Pancreas (tissue), 10 donors: ENCODE results near the gene DNAJB6. TPM values are rescaled to one million over a fixed set of nuclear protein-coding genes. Genes with fewer than 3 reads are reported as not detected.

Experiments used
- ATAC-seq, 4 donors: fragments of 200-7000 bp; cut with Tn5 transposase; one replicate each; pipeline versions ENCODE4 v1.8.0 to v1.9.1; 2020; ENCODE audit warnings: mild to moderate bottlenecking in 4 of 4, moderate library complexity in 4 of 4
- DNase-seq, 6 donors: peaks; one replicate each; pipeline ENCODE4 v3.0.0-alpha.2; 2020
- FAIRE-seq: peaks from 2 replicates; lab custom pipeline; 2012; peaks lifted over from hg19 to GRCh38; lab: Jason Lieb, UNC
- H3K27ac ChIP-seq, 4 donors: fragments of 200-600 bp; sonication (generic); 1 replicate in 3 of 4; 2 replicates in 1 of 4; pipeline versions ENCODE4 v1.5.0 to v1.8.0; 2020
- H3K27me3 ChIP-seq, 4 donors: fragments of 200-600 bp; one replicate each; pipeline ENCODE4 v1.8.0; 2021
- H3K36me3 ChIP-seq, 3 donors: fragments of 200-600 bp; sonication (generic) in 1 of 3; one replicate each; pipeline versions ENCODE4 v1.5.0 to v1.8.0; 2020 to 2021
- H3K4me1 ChIP-seq, 3 donors: fragments of 200-600 bp; one replicate each; pipeline ENCODE4 v1.8.0; 2021
- H3K4me3 ChIP-seq, 4 donors: fragments of 200-600 bp; sonication (generic) in 2 of 4; one replicate each; pipeline versions ENCODE4 v1.5.0 to v1.8.0; 2020 to 2021
- H3K9me3 ChIP-seq, 4 donors: fragments of 200-600 bp; one replicate each; pipeline ENCODE4 v1.8.0; 2021
- WGBS, 2 donors: extraction: QIAGEN DNeasy Blood & Tissue Kit; methylation state at CpG; one replicate each; pipeline ENCODE4 v1.1.7; 2013; 5-methylcytosine and 5-hydroxymethylcytosine counted together
- intact Hi-C, 3 donors: fragments of 100-400 bp; cut with DNase I; formaldehyde crosslinking; loops; one replicate each; pipeline versions ENCODE4 v1.11.1 to v1.14.2; 2022
- polyA plus RNA-seq, 2 donors: library from polyadenylated mRNA; stranded (reverse); fragments of 200-250 nt; gene quantifications; one replicate each; pipeline ENCODE4 v1.2.3, GENCODE V29; 2013
- total RNA-seq, 6 donors: library from RNA; stranded (reverse); fragmentation: NEBNext Ultra II Directional in 4 of 6; extraction: Animal tissue kit (Norgen Biotek cat#: 25700) in 4 of 6; gene quantifications; one replicate each; pipeline versions ENCODE4 v1.2.1 to v1.2.4, GENCODE V29; 2021 to 2023
- TF ChIP-seq, protein P1 (sequence below), 4 donors: fragments of 200-600 bp; sonication (generic) in 3 of 4; IDR thresholded peaks; one replicate each; pipeline versions ENCODE4 v1.5.0 to v1.8.0; 2021; ENCODE audit warnings: antibody characterized with exemption in 4 of 4
- donor health status: healthy with polysubstance abuse.
- donor health status: DM: no; HTN: no; CAD: no; lungs with moderate emphysema.
- donor health status: DM: no; HTN: no; CAD: no.
- donor health status: control.
- donor health status: control.
- donor health status: Bipolar disorder and iron deficiency.
- donor health status: DM: yes; HTN: yes; CAD: no.
- donor health status: DM: no; HTN: no; CAD: no.
- donor health status: DM: no; HTN: no; CAD: no.
- donor health status: DM: yes; HTN: yes; CAD: no.

DNAJB6 gene
- total and polyA plus RNA-seq, 8 donors: 23.0 to 49.4 (median 32.6) TPM

- 92 to 94% methylated on average over 38 of the region's 38 CpGs for WGBS, 2 donors
- intact Hi-C loops: no loop called here
- H3K27ac ChIP-seq: no peak overlapping the region
- H3K9me3 ChIP-seq: no peaks in the 10 kb centered on the region
- H3K27me3 ChIP-seq: no peaks in the 10 kb centered on the region
- DNase-seq (no peak), ATAC-seq (no peak), FAIRE-seq (no peak)
- H3K36me3 ChIP-seq: peaks cover 0 to 4% (median 0%) of the 10 kb centered on the region in 3 donors
- no peak overlapping the region for H3K4me3 ChIP-seq
- no peaks in the 10 kb centered on the region for H3K4me1 ChIP-seq
- TF ChIP-seq, protein P1, sequence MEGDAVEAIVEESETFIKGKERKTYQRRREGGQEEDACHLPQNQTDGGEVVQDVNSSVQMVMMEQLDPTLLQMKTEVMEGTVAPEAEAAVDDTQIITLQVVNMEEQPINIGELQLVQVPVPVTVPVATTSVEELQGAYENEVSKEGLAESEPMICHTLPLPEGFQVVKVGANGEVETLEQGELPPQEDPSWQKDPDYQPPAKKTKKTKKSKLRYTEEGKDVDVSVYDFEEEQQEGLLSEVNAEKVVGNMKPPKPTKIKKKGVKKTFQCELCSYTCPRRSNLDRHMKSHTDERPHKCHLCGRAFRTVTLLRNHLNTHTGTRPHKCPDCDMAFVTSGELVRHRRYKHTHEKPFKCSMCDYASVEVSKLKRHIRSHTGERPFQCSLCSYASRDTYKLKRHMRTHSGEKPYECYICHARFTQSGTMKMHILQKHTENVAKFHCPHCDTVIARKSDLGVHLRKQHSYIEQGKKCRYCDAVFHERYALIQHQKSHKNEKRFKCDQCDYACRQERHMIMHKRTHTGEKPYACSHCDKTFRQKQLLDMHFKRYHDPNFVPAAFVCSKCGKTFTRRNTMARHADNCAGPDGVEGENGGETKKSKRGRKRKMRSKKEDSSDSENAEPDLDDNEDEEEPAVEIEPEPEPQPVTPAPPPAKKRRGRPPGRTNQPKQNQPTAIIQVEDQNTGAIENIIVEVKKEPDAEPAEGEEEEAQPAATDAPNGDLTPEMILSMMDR (IDR thresholded peaks at IDR 0.05): no peak
Observed at GRCh38 chr7:157400171-157400860, 63.5 kb downstream of the DNAJB6 start.

DNA sequence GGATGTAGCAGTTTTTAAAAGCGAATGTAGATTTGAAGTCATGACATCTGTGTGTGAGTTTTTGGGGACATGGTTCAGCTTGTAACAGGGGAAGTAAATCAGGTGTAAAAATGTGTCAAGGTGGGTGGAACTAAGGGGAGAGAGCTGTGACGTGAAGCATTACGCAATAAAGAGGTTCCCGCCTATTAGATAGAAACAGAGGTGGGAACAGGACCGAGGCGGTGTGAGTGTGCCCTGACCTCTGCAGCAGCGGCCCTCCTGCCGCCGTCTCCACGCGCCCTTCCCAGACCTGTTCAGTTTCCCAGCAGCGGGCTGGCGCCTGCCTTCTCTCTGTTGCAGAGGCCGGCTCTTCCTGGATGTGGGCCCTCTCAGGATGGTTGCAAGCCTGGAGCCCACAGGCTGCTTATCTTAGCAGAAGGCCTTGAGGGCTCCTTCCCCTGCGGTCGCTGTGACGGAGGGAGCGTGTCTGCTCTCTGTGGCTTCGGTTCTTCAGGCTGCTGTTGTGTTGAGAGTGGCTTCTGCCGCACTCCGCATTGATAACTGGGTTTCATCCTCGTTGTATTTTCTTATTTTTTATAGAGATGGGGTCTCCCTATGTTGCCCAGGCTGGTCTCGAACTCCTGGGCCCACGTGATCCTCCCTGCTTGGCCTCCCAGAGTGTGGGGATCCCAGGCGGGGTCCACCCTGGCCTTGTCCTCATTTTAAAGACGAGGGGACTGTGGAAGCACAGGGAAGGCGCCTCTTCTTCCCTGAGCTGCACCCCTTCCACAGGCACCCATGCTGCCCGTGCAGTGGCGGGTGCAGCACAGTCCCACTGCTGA lies 65.0 kb downstream of the DNAJB6 start:
- FAIRE-seq: no peak
- peaks cover 0 to 4% (median 0%) of the 10 kb centered on the region in 3 donors for H3K36me3 ChIP-seq
- no peaks in the 10 kb centered on the region for H3K9me3 ChIP-seq
- H3K4me3 ChIP-seq: no peak overlapping the region
- 91 to 95% methylated on average over 29 of the region's 29 CpGs for WGBS, 2 donors
- no peak for DNase-seq
- no peak overlapping the region for H3K27ac ChIP-seq
- ATAC-seq: no peak
- H3K27me3 ChIP-seq: no peaks in the 10 kb centered on the region
- intact Hi-C loops: no loop called here
- TF ChIP-seq, protein P1 (IDR thresholded peaks at IDR 0.05): no peak
- no peaks in the 10 kb centered on the region for H3K4me1 ChIP-seq

DNA sequence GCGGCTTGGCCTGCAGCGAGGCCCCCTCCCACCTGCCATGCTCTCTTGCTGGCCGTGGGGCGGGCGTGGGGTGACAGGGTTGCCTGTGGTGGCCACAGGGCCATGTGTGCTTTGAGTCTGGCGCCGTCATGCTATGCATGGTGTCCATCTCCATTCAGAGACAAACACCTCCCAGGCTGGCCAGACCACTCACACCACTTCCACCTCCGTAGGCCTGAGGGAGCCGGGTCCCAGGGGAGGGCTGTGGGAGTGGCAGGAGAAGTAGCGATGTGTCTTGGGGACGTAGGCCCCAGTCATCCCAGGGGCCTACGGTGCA lies 65.5 kb downstream of the DNAJB6 start:
- intact Hi-C loops: no loop called here
- no peaks in the 10 kb centered on the region for H3K4me1 ChIP-seq
- peaks cover 0 to 4% (median 0%) of the 10 kb centered on the region in 3 donors for H3K36me3 ChIP-seq
- ATAC-seq (no peak), FAIRE-seq (no peak), DNase-seq (no peak)
- no peaks in the 10 kb centered on the region for H3K9me3 ChIP-seq
- no peak overlapping the region for H3K4me3 ChIP-seq
- H3K27me3 ChIP-seq: no peaks in the 10 kb centered on the region
- no peak overlapping the region for H3K27ac ChIP-seq
- WGBS, 2 donors: 93 to 95% methylated on average over 12 of the region's 12 CpGs
- TF ChIP-seq, protein P1 (IDR thresholded peaks at IDR 0.05): no peak

DNA sequence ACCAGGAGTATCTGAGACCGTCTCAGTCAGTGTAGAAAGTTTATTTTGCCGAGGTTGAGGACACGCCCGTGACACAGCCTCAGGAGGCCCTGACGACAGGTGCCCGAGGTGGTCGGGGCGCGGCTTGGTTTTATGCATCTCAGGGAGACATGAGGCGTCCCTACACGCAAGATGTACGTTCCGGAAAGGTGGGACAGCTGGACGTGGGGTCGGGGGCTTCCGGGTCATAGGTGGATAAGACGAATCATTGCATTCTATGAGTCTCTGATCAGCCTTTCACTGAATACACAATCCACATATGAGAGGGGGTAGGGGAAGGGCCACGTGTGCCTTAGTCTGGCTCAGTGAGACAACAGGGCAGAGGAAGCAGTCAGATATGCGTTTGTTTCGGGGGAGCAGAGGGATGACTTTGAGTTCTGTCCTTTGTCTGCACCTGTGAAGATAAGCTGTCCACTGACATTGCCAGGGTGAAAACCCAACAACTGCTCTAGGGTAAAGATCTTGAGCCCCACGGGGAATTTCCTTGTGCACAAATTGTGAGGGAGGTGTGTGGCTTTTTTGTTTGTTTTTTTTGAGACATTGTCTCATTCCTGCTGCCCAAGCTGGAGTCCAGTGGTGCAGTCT lies 66.2 kb downstream of the DNAJB6 start:
- no peak for FAIRE-seq
- WGBS, 2 donors: 87 to 88% methylated on average over 21 of the region's 21 CpGs
- peaks cover 0 to 4% (median 0%) of the 10 kb centered on the region in 3 donors for H3K36me3 ChIP-seq
- TF ChIP-seq, protein P1 (IDR thresholded peaks at IDR 0.05): no peak
- no peaks in the 10 kb centered on the region for H3K9me3 ChIP-seq
- intact Hi-C loops: no loop called here
- DNase-seq: no peak
- no peak for ATAC-seq
- no peak overlapping the region for H3K27ac ChIP-seq
- no peak overlapping the region for H3K4me3 ChIP-seq
- H3K27me3 ChIP-seq: no peaks in the 10 kb centered on the region
- no peaks in the 10 kb centered on the region for H3K4me1 ChIP-seq
